ENCODE data around the gene TMEM192. TPM values are rescaled to one million over a fixed set of nuclear protein-coding genes. Genes with fewer than 3 reads are reported as not detected.

Gene TMEM192
- total and polyA plus RNA-seq, 2 of the 13 experiments (the other 11 are each of a cell fraction or from before 2014, with no cell fraction given) = 19.8 to 19.9 TPM

DNA sequence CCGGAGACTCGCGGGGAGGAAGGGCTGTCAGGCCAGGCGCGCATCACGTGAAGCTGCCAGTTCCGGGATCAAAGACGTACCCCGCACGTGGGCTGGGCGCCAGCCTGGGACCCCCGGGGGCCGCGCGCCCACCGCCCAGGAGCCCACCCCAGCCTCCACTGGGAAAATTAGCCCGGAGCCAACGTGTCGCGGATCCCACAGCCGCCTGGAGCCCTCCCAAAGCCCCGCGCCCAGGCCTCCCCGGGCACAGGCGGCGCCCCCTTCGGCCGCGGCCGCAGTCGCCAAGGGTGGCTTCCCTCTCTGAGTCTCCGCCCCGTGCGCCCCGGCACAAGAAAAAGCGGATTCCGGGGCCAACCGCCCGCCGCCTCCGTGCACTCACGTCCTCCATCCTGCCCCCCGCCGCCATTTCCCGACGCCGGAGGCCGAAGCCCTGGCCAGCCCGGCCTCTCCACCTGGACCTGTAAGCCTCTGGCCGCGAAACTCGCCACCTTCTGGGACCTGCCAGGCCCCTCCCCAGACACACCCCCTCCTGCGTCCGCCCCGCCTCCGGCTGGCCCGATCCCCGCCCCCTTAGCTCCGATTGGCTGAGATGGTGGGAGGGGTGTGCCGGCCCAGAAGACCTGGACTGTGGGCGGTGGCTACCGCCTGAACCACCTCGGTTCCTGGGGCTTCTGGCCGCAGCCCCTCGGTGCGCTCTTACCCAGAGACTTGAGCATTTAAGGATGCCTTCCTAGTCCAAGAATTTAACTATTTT lies at the start of gene TMEM192 (continued):
- TF ChIP-seq, protein P1, sequence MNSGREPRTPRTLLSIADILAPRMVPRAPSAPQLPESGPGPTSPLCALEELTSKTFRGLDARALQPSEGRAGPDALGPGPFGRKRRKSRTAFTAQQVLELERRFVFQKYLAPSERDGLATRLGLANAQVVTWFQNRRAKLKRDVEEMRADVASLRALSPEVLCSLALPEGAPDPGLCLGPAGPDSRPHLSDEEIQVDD (CRISPR knock-in tag; IDR thresholded peaks at IDR 0.05; ENCODE audit: borderline replicate concordance) = no peak
- TF ChIP-seq IRX3 (CRISPR knock-in tag; IDR thresholded peaks at IDR 0.05; ENCODE audit: borderline replicate concordance, low read depth) (peak; percentile 78; the same call in 1 of the 2 replicates), AFF4 (CRISPR knock-in tag; IDR thresholded peaks at IDR 0.05) (no peak), PRDM10 (CRISPR knock-in tag; IDR thresholded peaks at IDR 0.05; ENCODE audit: low read depth) (peak; percentile 75; the same call in 1 of the 2 replicates), ZFP82 (CRISPR knock-in tag; IDR thresholded peaks at IDR 0.05; ENCODE audit: borderline replicate concordance) (no peak), ZNF484 (CRISPR knock-in tag; IDR thresholded peaks at IDR 0.05; ENCODE audit: borderline replicate concordance, low read depth) (no peak), ZNF768 (CRISPR knock-in tag; IDR thresholded peaks at IDR 0.05) (0 out of 2 replicates have a peak, but pooled peaks have one; percentile 27), ZNF281 (CRISPR knock-in tag; IDR thresholded peaks at IDR 0.05; ENCODE audit: borderline replicate concordance) (no peak), ZFX (CRISPR knock-in tag; IDR thresholded peaks at IDR 0.05; ENCODE audit: low read depth) (peak; percentile 88), ZMYM4 (CRISPR knock-in tag; IDR thresholded peaks at IDR 0.05) (peak; percentile 66; the same call in 1 of the 2 replicates), TARDBP (CRISPR knock-in tag; IDR thresholded peaks at IDR 0.05) (0 out of 2 replicates have a peak, but pooled peaks have one; percentile 41), NCOA1 (CRISPR knock-in tag; IDR thresholded peaks at IDR 0.05) (peak; percentile 81; the same call in 1 of the 2 replicates), ZNF234 (CRISPR knock-in tag; conservative IDR thresholded peaks at IDR 0.05) (peak; percentile 47; the same call in 1 of the 2 replicates), RBM22 (optimal IDR thresholded peaks at IDR 0.05; ENCODE audit: low read length) (no peak)

Measured in HepG2 (cell line).